Trophoblast cell (in vitro differentiated cells and primary cell): ENCODE data around the gene PARP1.

ENCODE experiments used
- DNase-seq, 2 donors: peaks; one replicate each; pipeline ENCODE4 v3.0.0-alpha.2; 2016
- H2AFZ ChIP-seq: 2 replicates; pipeline ENCODE4 v1.6.1; 2013; ENCODE audit warnings: low read length, moderate library complexity, mild to moderate bottlenecking; ENCODE audit not compliant: insufficient read depth, poor library complexity
- H2AK5ac ChIP-seq: 2 replicates; pipeline ENCODE4 v1.6.1; 2013; ENCODE audit warnings: mild to moderate bottlenecking, low read length
- H2BK120ac ChIP-seq: 2 replicates; pipeline ENCODE4 v1.6.1; 2013; ENCODE audit warnings: low read length, mild to moderate bottlenecking, moderate library complexity; ENCODE audit not compliant: insufficient read depth, poor library complexity
- H2BK12ac ChIP-seq: 2 replicates; pipeline ENCODE4 v1.6.1; 2013; ENCODE audit warnings: mild to moderate bottlenecking, low read length, moderate library complexity
- H2BK5ac ChIP-seq: 2 replicates; pipeline ENCODE4 v1.6.1; 2013; ENCODE audit warnings: low read length, low read depth, moderate library complexity, mild to moderate bottlenecking; ENCODE audit not compliant: poor library complexity
- H3K14ac ChIP-seq: 2 replicates; pipeline ENCODE4 v1.6.1; 2013; ENCODE audit warnings: mild to moderate bottlenecking, low read length
- H3K18ac ChIP-seq: 2 replicates; pipeline ENCODE4 v1.6.1; 2013; ENCODE audit warnings: mild to moderate bottlenecking, low read length
- H3K23ac ChIP-seq: 2 replicates; pipeline ENCODE4 v1.6.1; 2013; ENCODE audit warnings: low read length
- H3K27ac ChIP-seq: 2 replicates; pipeline ENCODE4 v1.5.1; 2013; ENCODE audit warnings: low read depth, mild to moderate bottlenecking, inconsistent platforms, low read length, moderate library complexity
- H3K27me3 ChIP-seq: 2 replicates; pipeline ENCODE4 v1.6.1; 2013; ENCODE audit warnings: inconsistent platforms, mild to moderate bottlenecking, low read length, moderate library complexity; ENCODE audit not compliant: insufficient read depth
- H3K36me3 ChIP-seq, 2 experiments: 1 replicate in 1 of 2; 2 replicates in 1 of 2; pipeline ENCODE4 v1.6.1; 2013; ENCODE audit warnings: low read length in 2 of 2, mild to moderate bottlenecking in 2 of 2, moderate library complexity in 1 of 2; ENCODE audit not compliant: insufficient read depth in 2 of 2, control insufficient read depth in 1 of 2
- H3K4ac ChIP-seq: 2 replicates; pipeline ENCODE4 v1.6.1; 2013; ENCODE audit warnings: low read depth, mild to moderate bottlenecking, low read length, moderate library complexity
- H3K4me1 ChIP-seq, 2 experiments: 1 replicate in 1 of 2; 2 replicates in 1 of 2; pipeline ENCODE4 v1.6.1; 2013; ENCODE audit warnings: low read length in 2 of 2, mild to moderate bottlenecking in 2 of 2, moderate library complexity in 1 of 2; ENCODE audit not compliant: insufficient read depth in 2 of 2, control insufficient read depth in 1 of 2
- H3K4me2 ChIP-seq: 2 replicates; pipeline ENCODE4 v1.6.1; 2013; ENCODE audit warnings: inconsistent platforms, mild to moderate bottlenecking, low read length, moderate library complexity
- H3K4me3 ChIP-seq: 2 replicates; pipeline ENCODE4 v1.5.1; 2013; ENCODE audit warnings: mild to moderate bottlenecking, low read depth, low read length, inconsistent platforms
- H3K79me1 ChIP-seq: one replicate; pipeline ENCODE4 v1.6.1; 2013; ENCODE audit warnings: low read length
- H3K79me2 ChIP-seq: 2 replicates; pipeline ENCODE4 v1.6.1; 2013; ENCODE audit warnings: low read length, mild to moderate bottlenecking; ENCODE audit not compliant: control insufficient read depth, insufficient read depth, poor library complexity
- H3K9ac ChIP-seq: 2 replicates; pipeline ENCODE4 v1.6.1; 2013; ENCODE audit warnings: mild to moderate bottlenecking, low read length
- H3K9me3 ChIP-seq: 2 replicates; pipeline ENCODE4 v1.6.1; 2013; ENCODE audit warnings: low read depth, mild to moderate bottlenecking, control low read depth, inconsistent platforms, low read length; ENCODE audit not compliant: insufficient read depth
- H4K12ac ChIP-seq: 2 replicates; pipeline ENCODE4 v1.6.1; 2013; ENCODE audit warnings: low read depth, mild to moderate bottlenecking, low read length, moderate library complexity
- H4K8ac ChIP-seq: 2 replicates; pipeline ENCODE4 v1.6.1; 2013; ENCODE audit warnings: low read depth, mild to moderate bottlenecking, low read length, moderate library complexity
- H4K91ac ChIP-seq: one replicate; pipeline ENCODE4 v1.6.1; 2013; ENCODE audit warnings: low read depth, mild to moderate bottlenecking, low read length, moderate library complexity
- WGBS: extraction: QIAGEN DNeasy Blood & Tissue Kit; methylation state at CpG from one replicate; pipeline ENCODE4 v1.1.7; 2013; ENCODE audit warnings: missing lambda C conversion rate; ENCODE audit not compliant: insufficient read length, insufficient coverage; ENCODE audit errors: extremely low coverage; 5-methylcytosine and 5-hydroxymethylcytosine counted together

The PARP1 gene

GRCh38 chr1:226312065-226312464, 95.8 kb downstream of the PARP1 start:
- Histone ChIP-seq H2AFZ (no peak overlapping the region), H3K79me2 (peaks cover 14% of the 10 kb centered on the region), H2AK5ac (peak overlapping the region; percentile 81), H3K79me1 (peaks cover 21% of the 10 kb centered on the region), H3K4me2 (no peak overlapping the region), H3K36me3 (no peaks in the 10 kb centered on the region), H3K27ac (no peak overlapping the region), H3K18ac (no peak overlapping the region), H3K23ac (no peak overlapping the region), H3K9me3 (no peaks in the 10 kb centered on the region), H3K14ac (no peak overlapping the region), H4K8ac (peak overlapping the region; percentile 47), H4K12ac (no peak overlapping the region), H2BK12ac (peak overlapping the region; percentile 72), H3K27me3 (no peaks in the 10 kb centered on the region), H3K9ac (no peak overlapping the region), H2BK5ac (no peak overlapping the region), H4K91ac (peak overlapping the region; percentile 52), H3K4ac (no peak overlapping the region), H2BK120ac (peak overlapping the region; percentile 11), H3K4me1 (peaks cover 9 to 14% of the 10 kb centered on the region in 2 experiments), H3K4me3 (no peak overlapping the region)
- WGBS = no CpG with 5 or more reads among the region's 2 CpGs
- DNase-seq = no peak

DNA sequence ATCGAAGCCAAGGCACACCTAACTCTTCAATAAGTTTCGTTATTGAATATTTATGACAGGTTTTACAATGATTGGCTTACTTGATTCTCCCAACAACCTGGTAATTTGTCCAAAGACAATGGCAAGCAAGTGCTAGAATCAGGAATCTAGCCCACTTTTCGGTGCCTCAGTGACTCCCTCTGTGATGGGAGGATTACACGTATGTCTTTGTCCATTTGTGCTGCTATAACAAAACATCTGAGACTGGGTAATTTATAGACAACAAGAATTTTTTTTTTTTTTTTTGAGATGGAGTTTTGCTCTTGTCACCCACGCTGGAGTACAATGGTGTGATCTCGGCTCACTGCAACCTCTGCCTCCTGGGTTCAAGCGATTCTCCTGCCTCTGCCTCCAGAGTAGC, 96.5 kb downstream of the PARP1 start:
- no peak for DNase-seq
- H3K4me1 ChIP-seq = peaks cover 6 to 11% of the 10 kb centered on the region in 2 experiments
- no peak overlapping the region for H3K23ac ChIP-seq
- H3K18ac ChIP-seq = no peak overlapping the region
- H3K36me3 ChIP-seq = no peaks in the 10 kb centered on the region
- no peak overlapping the region for H2BK5ac ChIP-seq
- no peak overlapping the region for H3K4me2 ChIP-seq
- peaks cover 18% of the 10 kb centered on the region for H3K79me1 ChIP-seq
- no peak overlapping the region for H3K4me3 ChIP-seq
- H4K91ac ChIP-seq = no peak overlapping the region
- no peaks in the 10 kb centered on the region for H3K9me3 ChIP-seq
- WGBS = no CpG with 5 or more reads among the region's 7 CpGs
- no peak overlapping the region for H4K8ac ChIP-seq
- H3K9ac ChIP-seq = no peak overlapping the region
- no peak overlapping the region for H4K12ac ChIP-seq
- H3K14ac ChIP-seq = no peak overlapping the region
- H3K79me2 ChIP-seq = peaks cover 14% of the 10 kb centered on the region
- no peak overlapping the region for H2BK12ac ChIP-seq
- H3K4ac ChIP-seq = no peak overlapping the region
- H2AFZ ChIP-seq = no peak overlapping the region
- no peak overlapping the region for H2BK120ac ChIP-seq
- H3K27me3 ChIP-seq = no peaks in the 10 kb centered on the region
- H2AK5ac ChIP-seq = no peak overlapping the region
- no peak overlapping the region for H3K27ac ChIP-seq
